Endometrium (tissue), 2 donors: Measurements from ENCODE around the gene MYL6.
"Not testable (repeated sequence)": the region's sequence is repeated elsewhere in the genome, so short reads cannot be mapped to it uniquely, and the experiment has no call there.

Source experiments
- FAIRE-seq: peaks from 2 replicates; lab custom pipeline; 2012; peaks lifted over from hg19 to GRCh38; lab: Jason Lieb, UNC
- donor health status: control.
- donor health status: control.

MYL6 gene

DNA sequence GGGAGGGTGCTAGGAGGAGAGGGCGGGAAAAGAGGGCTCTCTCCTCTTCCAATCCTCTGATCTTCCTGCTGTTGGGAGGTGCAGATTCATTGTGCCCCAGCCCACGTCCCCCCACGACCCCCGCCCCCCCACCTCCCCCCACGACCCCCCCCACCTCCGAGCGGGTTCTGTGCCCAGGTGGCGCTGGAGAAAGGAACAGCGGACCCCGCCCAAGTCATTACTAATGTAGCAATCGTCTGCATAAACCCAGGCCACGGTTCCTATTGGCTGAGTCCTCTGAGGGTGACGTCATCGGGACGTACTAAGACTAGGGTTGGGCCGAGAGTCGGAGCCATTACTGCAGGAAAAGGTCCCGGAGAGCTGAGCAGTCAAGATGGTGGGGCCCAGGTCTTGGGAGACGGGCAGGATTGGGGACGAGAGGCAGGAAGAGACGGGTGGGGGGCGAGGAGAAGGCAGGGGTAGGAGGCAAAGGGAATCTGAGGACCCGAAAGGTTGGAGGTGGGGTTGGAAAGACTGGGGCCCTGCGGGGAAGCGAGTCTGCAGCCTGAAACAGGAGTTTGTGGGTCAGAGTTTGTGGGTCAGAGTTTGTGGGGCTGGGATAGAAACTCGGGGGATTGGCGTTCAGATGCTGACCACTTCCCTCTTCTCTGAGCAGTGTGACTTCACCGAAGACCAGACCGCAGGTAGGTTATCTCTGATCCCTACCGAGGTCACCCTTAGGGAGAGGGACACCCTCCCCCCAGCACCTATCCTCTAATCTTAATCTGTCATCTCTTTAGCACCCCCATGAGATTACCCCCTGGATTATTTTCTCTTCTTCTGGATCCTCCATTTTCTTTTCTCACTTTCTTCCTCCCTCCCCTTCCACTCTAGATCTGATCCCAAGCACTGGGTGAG lies at the start of gene MYL6:
TSS of gene MYL6 (plus strand) at position 331 of the 897 bp plus-strand sequence. CDS start at position 374, 43 bp downstream.
- no peak for FAIRE-seq

GRCh38 chr12:56110571-56110970 lies 47.6 kb upstream of the MYL6 start:
- no peak for FAIRE-seq

DNA sequence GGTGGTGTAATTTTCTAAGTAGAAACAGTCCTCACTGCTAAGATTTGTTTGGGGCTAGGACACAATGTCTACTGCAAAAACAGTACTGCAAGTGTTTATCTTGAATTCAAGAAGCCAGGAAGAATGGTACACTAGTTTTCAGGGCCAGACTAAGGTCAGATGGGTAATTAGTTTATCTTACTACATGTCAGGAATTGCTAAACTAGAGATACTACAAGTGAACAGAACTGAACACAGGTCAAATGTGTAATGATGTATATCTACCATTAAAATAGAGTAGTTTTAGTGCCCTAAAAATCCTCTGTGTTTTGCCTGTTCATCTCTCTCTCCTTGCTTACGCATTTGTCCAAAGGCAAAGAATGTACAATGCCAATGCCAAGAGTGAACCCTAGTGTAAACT lies 44.1 kb upstream of the MYL6 start:
- no peak for FAIRE-seq

- no peak for FAIRE-seq
Observed at GRCh38 chr12:56115329-56115728, 42.8 kb upstream of the MYL6 start.

GRCh38 chr12:56116267-56117081 lies 41.7 kb upstream of the MYL6 start, which contains the start of gene RPL41:
Gene RPL41, plus strand, starts transcription at chr12:56116633.
- FAIRE-seq = peak; percentile 82

- not testable (repeated sequence) for FAIRE-seq
Observed at GRCh38 chr12:56117082-56117706, 41.0 kb upstream of the MYL6 start.

DNA sequence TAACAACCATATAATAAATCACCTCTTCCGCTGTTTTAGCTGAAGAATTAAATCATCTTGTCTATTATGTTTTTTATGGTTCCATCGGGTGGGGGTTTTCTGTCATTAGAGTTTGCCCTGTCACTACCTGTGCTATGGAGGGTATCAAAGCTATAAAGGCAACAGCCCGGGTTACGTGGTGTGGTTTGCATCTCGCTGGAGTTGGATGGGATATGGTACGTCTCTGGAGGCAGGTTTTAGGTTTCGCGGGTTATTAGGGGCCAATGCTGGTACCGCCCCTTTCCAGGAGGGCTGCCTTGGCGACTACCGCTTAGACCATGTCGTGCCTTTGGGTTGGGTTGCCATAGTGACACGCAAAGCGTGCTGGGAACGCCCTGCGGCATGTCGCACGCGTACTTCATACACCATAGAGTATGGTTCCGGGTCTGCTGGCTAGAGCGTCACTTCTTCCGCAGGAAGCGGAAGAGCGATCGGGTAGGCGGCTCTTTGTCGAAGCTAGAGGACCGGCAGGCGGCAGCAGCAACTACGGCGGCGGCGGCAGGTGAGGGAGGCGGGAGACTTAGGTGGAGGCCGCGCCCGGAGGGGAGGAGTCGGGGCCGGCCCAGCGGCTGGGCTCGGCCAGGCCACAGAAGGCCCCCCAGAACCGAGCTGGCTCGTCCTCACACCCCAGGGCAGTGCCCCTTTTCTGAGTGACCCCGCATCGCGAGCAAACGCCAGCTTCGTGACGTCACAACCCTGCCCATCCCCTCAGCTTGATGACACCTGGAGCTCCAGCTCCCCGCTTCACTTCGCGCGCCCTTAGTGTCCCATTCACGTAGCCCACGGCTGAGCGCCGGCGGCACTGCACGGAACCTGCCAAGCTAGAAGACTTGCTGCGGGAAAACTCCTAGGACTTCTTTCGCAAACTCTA lies 40.1 kb upstream of the MYL6 start, which contains the start of gene ZC3H10:
TSS of gene ZC3H10 (plus strand) at position 489 of the 910 bp plus-strand sequence. CDS start 2,297 bp downstream, outside the sequence.
- FAIRE-seq = peak; percentile 92

- no peak for FAIRE-seq
Observed at GRCh38 chr12:56118688-56119357, 39.3 kb upstream of the MYL6 start.

- FAIRE-seq = peak; percentile 78
Observed at GRCh38 chr12:56119361-56119796, 38.8 kb upstream of the MYL6 start.

DNA sequence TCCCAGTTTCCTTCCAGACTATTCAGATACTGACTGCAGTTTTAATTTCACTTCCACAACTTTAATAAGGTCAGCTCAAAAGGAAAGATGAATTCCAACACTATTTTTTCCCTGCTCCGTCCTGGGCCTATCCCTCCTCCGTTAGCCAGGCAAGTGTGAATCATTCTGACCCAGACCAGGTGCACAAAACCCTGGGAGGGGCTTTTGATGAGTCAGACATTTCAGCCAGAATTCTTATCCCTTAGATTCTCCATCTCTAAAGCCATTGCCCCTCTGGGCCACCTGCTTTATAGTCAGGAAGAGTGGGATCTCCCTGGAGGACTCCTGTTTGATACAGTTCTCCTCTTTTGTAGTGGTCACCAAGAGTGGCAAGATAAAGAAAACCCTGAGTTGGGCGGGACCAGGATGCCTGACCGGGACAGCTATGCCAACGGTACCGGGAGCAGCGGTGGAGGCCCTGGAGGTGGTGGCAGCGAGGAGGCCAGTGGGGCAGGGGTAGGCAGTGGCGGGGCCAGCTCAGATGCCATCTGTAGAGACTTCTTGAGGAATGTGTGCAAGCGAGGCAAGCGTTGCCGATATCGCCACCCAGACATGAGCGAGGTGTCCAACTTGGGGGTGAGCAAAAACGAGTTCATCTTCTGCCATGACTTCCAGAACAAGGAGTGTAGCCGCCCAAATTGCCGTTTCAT lies 37.9 kb upstream of the MYL6 start:
- FAIRE-seq = no peak

GRCh38 chr12:56121204-56121870 lies 36.8 kb upstream of the MYL6 start:
- no peak for FAIRE-seq

DNA sequence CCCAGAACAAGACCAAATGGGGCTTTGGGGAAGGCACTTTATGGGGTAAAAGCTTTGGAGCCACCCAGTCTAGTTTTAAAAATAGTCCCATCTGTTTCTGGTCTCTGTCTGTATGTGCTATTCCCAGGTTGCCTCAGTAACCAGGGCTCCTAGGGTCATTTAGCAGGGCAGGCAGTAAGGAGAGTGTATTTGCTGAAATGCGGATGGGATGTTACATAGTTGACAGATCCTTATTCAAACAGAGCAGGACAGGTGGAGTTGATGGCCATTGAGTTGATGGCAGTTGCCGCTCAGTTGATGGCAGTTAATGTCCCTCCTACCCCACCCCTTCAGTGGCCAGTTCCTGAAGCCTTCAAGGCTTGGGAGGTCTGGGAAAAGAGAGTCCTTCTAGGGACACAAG lies 35.5 kb upstream of the MYL6 start:
- FAIRE-seq = no peak

DNA sequence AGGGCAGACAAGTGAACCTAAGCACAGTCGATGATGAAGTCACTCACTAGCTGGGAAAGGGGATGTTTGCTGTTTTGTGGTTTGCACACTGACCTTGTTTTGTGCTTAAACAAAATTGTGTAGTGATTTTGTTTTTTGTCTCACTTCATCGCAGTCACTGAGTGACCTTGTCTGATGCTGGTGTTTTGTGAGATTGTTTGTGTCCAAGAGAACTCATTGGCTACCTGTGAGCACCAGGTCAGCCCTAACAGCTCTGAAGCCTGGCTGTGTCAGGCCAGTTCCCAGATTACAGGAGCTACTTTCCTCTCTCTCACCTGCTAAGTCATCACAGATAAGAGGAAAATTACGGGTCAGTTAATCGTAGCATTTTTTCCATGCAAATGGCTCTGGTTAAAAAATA lies 34.0 kb upstream of the MYL6 start:
- FAIRE-seq = no peak

DNA sequence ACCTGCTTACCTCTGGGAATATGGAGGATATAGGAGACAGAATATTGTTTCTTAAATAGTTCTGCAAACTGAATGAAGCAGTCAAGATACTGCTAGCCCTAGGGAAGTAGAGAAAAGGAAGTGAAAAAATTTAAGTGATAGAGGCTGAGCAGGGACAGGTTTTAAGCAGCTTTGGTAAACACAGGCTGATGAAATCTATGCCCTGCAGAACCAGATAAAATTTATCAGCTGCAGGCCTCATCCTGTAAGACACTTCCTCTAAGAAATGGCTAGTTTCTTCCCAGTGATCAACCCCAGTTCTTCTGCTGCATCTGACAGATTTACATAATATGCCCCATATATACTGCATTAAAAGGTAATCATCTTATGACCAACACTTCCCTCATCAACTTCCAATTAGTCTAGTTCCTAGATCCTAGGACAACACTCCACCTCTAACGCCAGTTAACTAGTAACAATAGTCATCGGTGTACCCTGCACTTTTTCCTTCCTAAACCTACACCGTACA lies 31.4 kb upstream of the MYL6 start:
- no peak for FAIRE-seq

DNA sequence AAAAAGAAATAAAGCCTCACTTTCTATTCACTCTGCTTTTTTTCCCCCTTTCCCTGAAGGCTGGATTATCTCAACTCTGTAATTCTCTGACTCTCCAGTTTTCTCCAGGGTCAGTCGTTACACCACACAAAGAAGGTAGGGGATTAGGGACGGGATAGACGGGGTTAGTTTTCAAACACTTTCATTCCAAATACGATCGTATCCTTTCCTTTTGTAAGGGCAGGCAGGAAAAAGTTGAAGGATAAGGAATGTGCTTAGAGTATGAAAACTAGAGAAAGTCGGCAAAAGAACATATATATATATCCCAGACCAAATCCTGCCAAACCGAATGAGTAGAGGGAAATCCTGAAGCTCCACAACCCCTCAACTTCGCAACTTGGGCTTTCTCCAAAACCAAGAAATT lies 30.7 kb upstream of the MYL6 start:
- FAIRE-seq = no peak

DNA sequence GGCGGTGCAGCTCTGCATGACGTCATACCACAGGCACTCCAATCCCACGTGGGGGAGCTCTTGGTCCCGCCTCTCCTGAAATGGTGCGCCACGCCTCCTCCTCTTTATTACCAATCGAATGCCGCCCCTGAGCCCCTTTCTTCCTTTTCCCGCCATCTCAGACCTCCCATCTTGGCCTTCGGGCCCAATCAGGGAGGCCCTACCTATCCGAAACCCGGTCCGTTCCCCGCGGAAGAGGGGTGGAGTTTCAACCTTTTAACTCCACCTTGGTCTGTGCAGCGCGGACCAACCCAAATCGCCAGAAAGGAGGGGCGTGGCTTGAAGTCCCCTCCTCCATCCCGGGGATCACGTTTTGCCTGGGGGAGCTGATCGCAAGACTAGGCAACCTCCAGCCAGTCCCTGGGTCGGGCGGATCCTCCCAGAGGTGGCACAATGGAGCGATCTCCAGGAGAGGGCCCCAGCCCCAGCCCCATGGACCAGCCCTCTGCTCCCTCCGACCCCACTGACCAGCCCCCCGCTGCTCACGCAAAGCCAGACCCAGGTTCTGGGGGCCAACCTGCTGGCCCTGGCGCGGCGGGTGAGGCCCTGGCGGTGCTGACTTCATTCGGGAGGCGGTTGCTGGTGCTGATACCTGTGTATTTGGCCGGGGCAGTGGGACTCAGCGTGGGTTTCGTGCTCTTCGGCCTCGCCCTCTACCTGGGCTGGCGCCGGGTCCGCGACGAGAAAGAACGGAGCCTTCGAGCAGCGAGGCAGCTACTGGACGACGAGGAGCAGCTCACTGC lies 30.1 kb upstream of the MYL6 start, which contains the start of gene ESYT1:
TSS of gene ESYT1 (plus strand) at position 380 of the 782 bp plus-strand sequence. CDS start at position 433, 53 bp downstream.
- peak; percentile 96 for FAIRE-seq

DNA sequence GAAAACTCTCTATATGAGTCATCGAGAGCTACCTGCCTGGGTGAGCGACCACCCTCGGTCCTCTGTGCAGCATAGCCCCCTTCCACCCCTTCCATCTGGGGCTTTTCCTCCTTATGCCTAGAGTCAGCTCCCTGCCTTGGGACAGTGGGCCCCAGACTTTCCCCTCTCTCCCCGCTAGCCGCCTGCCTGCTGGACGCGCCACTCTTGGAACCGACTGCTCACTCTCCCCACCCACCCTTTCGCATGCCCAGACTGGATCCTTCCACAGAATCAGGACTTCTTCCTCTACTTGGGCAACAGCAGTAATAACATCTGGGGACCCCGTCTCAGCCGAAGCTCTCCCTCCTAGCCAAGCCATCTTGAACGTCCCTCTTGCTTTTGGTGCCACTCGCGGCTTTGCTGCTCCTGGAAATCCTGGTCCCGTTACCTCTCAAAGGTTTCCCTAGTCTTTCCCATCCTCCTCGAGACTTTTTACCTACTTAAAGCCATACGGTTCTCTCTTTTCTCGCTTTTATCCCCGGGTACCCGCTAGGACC lies 29.4 kb upstream of the MYL6 start:
- no peak for FAIRE-seq
